HG03039 (cell line): ENCODE data around the gene TRMO.

Source experiments
- ATAC-seq: cut with Tn5 transposase; IDR thresholded peaks from one replicate; pipeline ENCODE4 v1.9.1; 2021; ENCODE audit warnings: mild to moderate bottlenecking, moderate library complexity; ENCODE audit not compliant: unreplicated experiment

TRMO gene

GRCh38 chr9:97906236-97906831, 16.0 kb downstream of the TRMO start:
- no peak for ATAC-seq

GRCh38 chr9:97905228-97905627, 17.1 kb downstream of the TRMO start:
- no peak for ATAC-seq

GRCh38 chr9:97904725-97905124, 17.6 kb downstream of the TRMO start:
- ATAC-seq = no peak

GRCh38 chr9:97903177-97903576, 19.1 kb downstream of the TRMO start:
- no peak for ATAC-seq

GRCh38 chr9:97900738-97901565, 21.3 kb downstream of the TRMO start:
- no peak for ATAC-seq

- ATAC-seq = no peak
Observed at GRCh38 chr9:97900103-97900737, 22.1 kb downstream of the TRMO start.

GRCh38 chr9:97895695-97896332, 26.5 kb downstream of the TRMO start:
- ATAC-seq = no peak

- ATAC-seq = no peak
Observed at GRCh38 chr9:97895211-97895610, 27.1 kb downstream of the TRMO start.

GRCh38 chr9:97892421-97892820, 29.9 kb downstream of the TRMO start:
- no peak for ATAC-seq

GRCh38 chr9:97891736-97892135, 30.6 kb downstream of the TRMO start:
- ATAC-seq = no peak

GRCh38 chr9:97889941-97890887, 32.1 kb downstream of the TRMO start:
- no peak for ATAC-seq

GRCh38 chr9:97880336-97880735, 42.0 kb downstream of the TRMO start:
- ATAC-seq = no peak

- ATAC-seq = no peak
Observed at GRCh38 chr9:97876061-97876460, 46.2 kb downstream of the TRMO start.

- ATAC-seq = no peak
Observed at GRCh38 chr9:97875111-97875510, 47.2 kb downstream of the TRMO start.

GRCh38 chr9:97874624-97875023, 47.7 kb downstream of the TRMO start:
- no peak for ATAC-seq

- ATAC-seq = no peak
Observed at GRCh38 chr9:97873882-97874281, 48.4 kb downstream of the TRMO start.

GRCh38 chr9:97873425-97873824, 48.9 kb downstream of the TRMO start:
- no peak for ATAC-seq

- no peak for ATAC-seq
Observed at GRCh38 chr9:97868859-97869258, 53.4 kb downstream of the TRMO start.

- ATAC-seq = no peak
Observed at GRCh38 chr9:97866848-97867247, 55.5 kb downstream of the TRMO start.

- no peak for ATAC-seq
Observed at GRCh38 chr9:97866300-97866699, 56.0 kb downstream of the TRMO start.
